GM19099 (cell line): Measurements from ENCODE around the gene IRGM.
"Not testable (repeated sequence)": the region's sequence is repeated elsewhere in the genome, so short reads cannot be mapped to it uniquely, and the experiment has no call there.

Experiments
- POLR2A ChIP-seq: IDR thresholded peaks from 3 replicates; pipeline ENCODE4 v1.6.1; 2011; ENCODE audit warnings: low read depth; ENCODE audit not compliant: insufficient read length; ENCODE audit errors: extremely low read depth

IRGM gene

GRCh38 chr5:150846308-150846653 lies at the start of gene IRGM:
Gene IRGM (plus strand): TSS chr5:150846521. CDS start chr5:150848124, 1,603 bp downstream.
- TF ChIP-seq POLR2A = not testable (repeated sequence)

- no peak for TF ChIP-seq POLR2A
These were observed 48.9 kb upstream of the IRGM start for GRCh38 chr5:150797384-150797783.

- TF ChIP-seq POLR2A = no peak
These were observed 45.0 kb upstream of the IRGM start for GRCh38 chr5:150801117-150801927.

- no peak for TF ChIP-seq POLR2A
These were observed 41.9 kb upstream of the IRGM start for GRCh38 chr5:150804388-150804787.

GRCh38 chr5:150809363-150809762 lies 37.0 kb upstream of the IRGM start:
- no peak for TF ChIP-seq POLR2A

GRCh38 chr5:150815010-150815409 lies 31.3 kb upstream of the IRGM start:
- TF ChIP-seq POLR2A = no peak

- TF ChIP-seq POLR2A = no peak
These were observed 29.4 kb upstream of the IRGM start for GRCh38 chr5:150816946-150817345.

- no peak for TF ChIP-seq POLR2A
These were observed 16.6 kb upstream of the IRGM start for GRCh38 chr5:150829744-150830143.

GRCh38 chr5:150836064-150836463 lies 10.3 kb upstream of the IRGM start:
- TF ChIP-seq POLR2A = no peak

- no peak for TF ChIP-seq POLR2A
These were observed 9.6 kb upstream of the IRGM start for GRCh38 chr5:150836703-150837102.

GRCh38 chr5:150846654-150847333 lies 473 bp downstream of the IRGM start:
- TF ChIP-seq POLR2A = no peak

GRCh38 chr5:150847334-150847695 lies 994 bp downstream of the IRGM start:
- TF ChIP-seq POLR2A = no peak

GRCh38 chr5:150848271-150848670 lies 1.9 kb downstream of the IRGM start:
- TF ChIP-seq POLR2A = no peak

GRCh38 chr5:150851039-150851438 lies 4.7 kb downstream of the IRGM start:
- TF ChIP-seq POLR2A = no peak

GRCh38 chr5:150853561-150853960 lies 7.2 kb downstream of the IRGM start:
- TF ChIP-seq POLR2A = no peak

GRCh38 chr5:150860246-150860821 lies 14.0 kb downstream of the IRGM start:
- TF ChIP-seq POLR2A = no peak
